H1 (cell line): ENCODE measurements around the gene KCNA2. TPM values are rescaled to one million over a fixed set of nuclear protein-coding genes. Genes with fewer than 3 reads are reported as not detected.

Experiments used
- ATF2 ChIP-seq: IDR thresholded peaks from 2 replicates; pipeline ENCODE4 v1.6.1; 2012; ENCODE audit warnings: low read length, inconsistent platforms
- MAFK ChIP-seq: IDR thresholded peaks from 2 replicates; pipeline ENCODE4 v1.6.1; 2012; ENCODE audit warnings: low read depth, mild to moderate bottlenecking, improper control_type of control experiment, low read length
- SAP30 ChIP-seq: fragments of 300-600 bp; sonication (generic); IDR thresholded peaks from 2 replicates; pipeline ENCODE4 v1.7.1; 2012; ENCODE audit warnings: low read length, moderate library complexity, mild to moderate bottlenecking, inconsistent platforms; ENCODE audit not compliant: insufficient read depth, insufficient replicate concordance
- USF2 ChIP-seq: IDR thresholded peaks from 2 replicates; pipeline ENCODE4 v1.6.1; 2011; ENCODE audit warnings: low read length, improper control_type of control experiment
- polyA plus RNA-seq, 7 experiments: library from polyadenylated mRNA; depleted of rRNA in 3 of 7; stranded (reverse) in 5 of 7; unstranded in 2 of 7; fragments of >200 nt in 5 of 7; fragments of 200-250 nt in 2 of 7; gene quantifications; 1 replicate in 5 of 7; 2 replicates in 1 of 7; 4 replicates in 1 of 7; pipeline versions ENCODE4 v1.2.1 to v1.2.3, GENCODE V29; 2011 to 2013; ENCODE audit warnings: missing spikeins in 2 of 7, mixed read lengths in 2 of 7
- total RNA-seq: library from RNA; stranded (reverse); fragmentation: NEBNext Ultra II Directional; extraction: Animal tissue kit (Norgen Biotek cat#: 25700); gene quantifications from 2 replicates; pipeline ENCODE4 v1.2.1, GENCODE V29; 2021

Gene KCNA2
- total and polyA plus RNA-seq, 2 of the 8 experiments (the other 6 are each of a cell fraction or from before 2014, with no cell fraction given) = 0.26 to 0.78 TPM

- TF ChIP-seq MAFK (no peak), USF2 (no peak), ATF2 (no peak), SAP30 (no peak)
- TF ChIP-seq, all 59 proteins: peak for 0
These were observed 12.3 kb downstream of the KCNA2 start (continued) for GRCh38 chr1:110593902-110594301.
